Measurements from ENCODE around the gene APOO.
A peak's percentile ranks its signal among the peaks of the same experiment; 100 is the strongest.

The APOO gene

DNA sequence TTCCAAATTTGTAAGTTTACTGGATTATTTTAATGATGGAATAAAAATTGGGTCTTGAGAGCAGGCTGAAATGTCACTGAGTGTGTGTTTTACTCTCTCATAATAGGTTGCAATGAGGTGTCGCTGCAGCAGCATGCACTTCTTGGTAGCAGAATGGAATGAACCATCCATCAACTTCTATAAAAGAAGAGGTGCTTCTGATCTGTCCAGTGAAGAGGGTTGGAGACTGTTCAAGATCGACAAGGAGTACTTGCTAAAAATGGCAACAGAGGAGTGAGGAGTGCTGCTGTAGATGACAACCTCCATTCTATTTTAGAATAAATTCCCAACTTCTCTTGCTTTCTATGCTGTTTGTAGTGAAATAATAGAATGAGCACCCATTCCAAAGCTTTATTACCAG lies 122.2 kb downstream of the APOO start:
- DNase-seq (ENCODE audit: low spot score in 2 of 2): no peak
- H3K27me3 Mint-ChIP-seq: no peaks in the 10 kb centered on the region

DNA sequence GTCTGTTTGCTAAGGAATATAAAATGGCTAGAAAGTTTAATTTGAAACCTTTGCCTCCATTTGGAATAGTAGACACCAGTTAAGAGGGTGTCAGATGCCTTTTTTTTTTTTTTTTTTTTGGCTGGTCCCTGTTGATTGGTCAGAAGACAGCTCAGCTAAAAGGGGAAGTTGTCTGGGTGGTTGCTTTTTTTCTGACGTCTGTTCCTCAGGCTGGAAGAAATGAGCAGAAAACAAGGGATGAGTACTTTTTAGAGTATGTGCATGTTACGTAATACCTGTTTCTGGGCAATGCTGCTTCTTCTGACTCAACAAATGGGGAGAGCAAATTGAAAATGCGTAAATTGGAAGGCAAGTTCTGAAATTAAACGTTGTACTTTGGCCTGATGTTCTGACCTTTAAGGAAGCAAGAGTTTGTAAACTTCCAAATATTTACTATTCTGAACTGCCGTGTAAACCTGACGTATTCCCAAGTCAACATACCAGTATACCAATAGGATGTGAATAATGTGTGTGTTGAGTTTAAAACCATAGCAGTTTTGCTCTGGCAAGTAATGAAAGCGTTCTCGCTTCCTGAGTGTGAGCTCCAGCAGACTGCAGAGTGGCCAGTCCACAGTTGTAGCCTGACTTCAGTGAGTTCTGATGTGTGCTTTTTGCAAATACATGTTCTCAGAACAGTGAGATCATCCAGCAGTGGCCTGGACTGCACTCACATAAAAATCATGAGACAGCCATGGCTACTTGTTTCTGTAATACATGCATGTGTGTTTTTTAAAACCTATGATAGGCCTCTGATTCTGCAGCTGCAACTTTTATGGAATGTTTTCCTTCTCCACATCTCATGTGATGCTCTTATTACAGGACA lies 123.0 kb downstream of the APOO start:
- no peak for DNase-seq (ENCODE audit: low spot score in 2 of 2)
- no peaks in the 10 kb centered on the region for H3K9me3 Mint-ChIP-seq
- H3K36me3 Mint-ChIP-seq (ENCODE audit: insufficient read depth): peaks cover 40% of the 10 kb centered on the region
- peak overlapping the region; percentile 96 for H3K4me3 Mint-ChIP-seq
- H3K4me1 Mint-ChIP-seq: peaks cover 30% of the 10 kb centered on the region
- peak overlapping the region; percentile 94 for H3K27ac Mint-ChIP-seq (ENCODE audit: low read depth)
- no peaks in the 10 kb centered on the region for H3K27me3 Mint-ChIP-seq
- ATAC-seq (replicated peaks; ENCODE audit: extremely low read depth, poor library complexity, severe bottlenecking): no peak

More for the DNA sequence above, 122.2 kb downstream of the APOO start:
- H3K27ac Mint-ChIP-seq (ENCODE audit: low read depth): no peak overlapping the region
- H3K36me3 Mint-ChIP-seq (ENCODE audit: insufficient read depth): peaks cover 40% of the 10 kb centered on the region
- H3K4me3 Mint-ChIP-seq: peak overlapping the region; percentile 96
- H3K9me3 Mint-ChIP-seq: no peaks in the 10 kb centered on the region
- ATAC-seq (replicated peaks; ENCODE audit: extremely low read depth, poor library complexity, severe bottlenecking): no peak
- peaks cover 30% of the 10 kb centered on the region for H3K4me1 Mint-ChIP-seq

DNA sequence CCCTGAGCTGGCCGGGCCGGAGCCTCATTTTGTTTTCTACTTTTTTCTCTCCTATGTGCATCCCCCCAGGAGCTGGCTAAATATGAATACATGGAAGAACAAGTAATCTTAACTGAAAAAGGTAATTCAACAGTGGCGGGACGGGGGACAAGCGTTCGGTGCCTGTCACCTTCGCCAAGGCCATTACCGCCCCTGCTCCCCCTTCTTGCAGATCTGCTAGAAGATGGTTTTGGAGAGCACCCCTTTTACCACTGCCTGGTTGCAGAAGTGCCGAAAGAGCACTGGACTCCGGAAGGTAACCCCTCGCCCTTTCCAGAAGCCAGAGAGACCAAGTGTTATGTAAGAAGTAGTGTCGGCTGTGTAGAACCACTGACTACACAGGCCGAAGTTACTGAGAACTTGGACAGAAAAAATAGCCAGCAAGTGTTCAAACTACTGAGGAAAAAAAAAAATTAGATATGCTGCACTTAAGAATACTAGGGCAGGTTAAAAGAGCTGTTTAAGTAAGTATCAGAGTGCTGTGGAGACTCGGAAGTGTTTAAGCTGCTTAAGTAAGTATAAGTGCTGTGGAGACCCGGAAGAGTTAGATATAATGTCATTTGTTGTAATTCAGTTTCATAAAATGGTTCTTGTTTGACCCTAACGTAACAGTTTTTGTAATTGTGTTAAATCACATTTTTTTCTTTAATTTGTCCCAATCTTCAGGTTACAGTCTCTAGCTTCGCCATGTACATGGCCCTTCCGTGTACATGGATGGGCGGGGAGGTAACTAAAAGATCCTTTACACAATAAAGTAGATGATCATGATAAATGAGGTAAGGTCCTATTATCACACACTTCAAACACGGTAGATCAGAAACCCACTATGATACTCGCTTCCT lies 123.9 kb downstream of the APOO start:
- Mint-ChIP-seq H3K4me3 (peak overlapping the region; percentile 96), H3K27me3 (no peaks in the 10 kb centered on the region), H3K9me3 (no peaks in the 10 kb centered on the region), H3K36me3 (ENCODE audit: insufficient read depth) (peaks cover 40% of the 10 kb centered on the region), H3K4me1 (peaks cover 30% of the 10 kb centered on the region), H3K27ac (ENCODE audit: low read depth) (peak overlapping the region; percentile 94)
- no peak for ATAC-seq (replicated peaks; ENCODE audit: extremely low read depth, poor library complexity, severe bottlenecking)
- peak in 1 of 2 donors; percentile 13 for DNase-seq (ENCODE audit: low spot score in 2 of 2)

All from central memory CD8-positive, alpha-beta T cell (primary cell).